NCI-H187 (cell line): ENCODE measurements around the gene FBXO48.
"Not testable (repeated sequence)": the region's sequence is repeated elsewhere in the genome, so short reads cannot be mapped to it uniquely, and the experiment has no call there.

Experiments used
- DNase-seq, 2 experiments: peaks; one replicate each; lab custom pipeline; 2025; lab: John Stamatoyannopoulos, UW

FBXO48 gene

GRCh38 chr2:68467077-68467960, at the start of gene FBXO48, which contains the start of gene APLF:
TSS of gene FBXO48 (minus strand) at chr2:68467294. CDS start at chr2:68465145, 2,149 bp downstream.
TSS of gene APLF (plus strand) at chr2:68467585. CDS start at chr2:68467732, 147 bp downstream.
- DNase-seq, result peak; percentile 97 to 98

- no peak for DNase-seq
These were observed 49.2 kb upstream of the FBXO48 start for GRCh38 chr2:68516051-68516955.

GRCh38 chr2:68514316-68514929, 47.3 kb upstream of the FBXO48 start:
- DNase-seq, result no peak

- DNase-seq, result no peak
These were observed 45.9 kb upstream of the FBXO48 start for GRCh38 chr2:68512966-68513365.

GRCh38 chr2:68512326-68512725, 45.2 kb upstream of the FBXO48 start:
- no peak for DNase-seq

- no peak for DNase-seq
These were observed 39.1 kb upstream of the FBXO48 start for GRCh38 chr2:68506170-68506569.

- DNase-seq, result no peak
These were observed 38.6 kb upstream of the FBXO48 start for GRCh38 chr2:68505603-68506159.

GRCh38 chr2:68501768-68502167, 34.7 kb upstream of the FBXO48 start:
- DNase-seq, result no peak

- DNase-seq, result no peak
These were observed 33.6 kb upstream of the FBXO48 start for GRCh38 chr2:68500649-68501048.

GRCh38 chr2:68499133-68499532, 32.0 kb upstream of the FBXO48 start:
- DNase-seq, result no peak

- no peak for DNase-seq
These were observed 24.5 kb upstream of the FBXO48 start for GRCh38 chr2:68491582-68491981.

GRCh38 chr2:68489282-68489681, 22.2 kb upstream of the FBXO48 start:
- no peak for DNase-seq

- not testable (repeated sequence) for DNase-seq
These were observed 21.5 kb upstream of the FBXO48 start for GRCh38 chr2:68488605-68489004.

GRCh38 chr2:68487773-68488355, 20.8 kb upstream of the FBXO48 start:
- DNase-seq, result no peak

- DNase-seq, result no peak
These were observed 15.9 kb upstream of the FBXO48 start for GRCh38 chr2:68483011-68483410.

- DNase-seq, result no peak
These were observed 15.3 kb upstream of the FBXO48 start for GRCh38 chr2:68482296-68482820.

GRCh38 chr2:68478688-68479087, 11.6 kb upstream of the FBXO48 start:
- no peak for DNase-seq

GRCh38 chr2:68476454-68476853, 9.4 kb upstream of the FBXO48 start:
- no peak for DNase-seq

- DNase-seq, result no peak
These were observed 8.5 kb upstream of the FBXO48 start for GRCh38 chr2:68475576-68475975.

- DNase-seq, result no peak
These were observed 8.0 kb upstream of the FBXO48 start for GRCh38 chr2:68475110-68475509.

- no peak for DNase-seq
These were observed 5.8 kb upstream of the FBXO48 start for GRCh38 chr2:68472796-68473414.
